Smooth muscle cell (in vitro differentiated cells): ENCODE data around the gene IGHMBP2. TPM values are rescaled to one million over a fixed set of nuclear protein-coding genes. Genes with fewer than 3 reads are reported as not detected.

ENCODE experiments used
- DNase-seq: peaks from one replicate; lab custom pipeline; 2025; ENCODE audit not compliant: unreplicated experiment; lab: John Stamatoyannopoulos, UW
- H2AFZ ChIP-seq: fragments of 200-600 bp; sonication (generic); 2 replicates; pipeline ENCODE4 v1.6.0; 2016; ENCODE audit warnings: antibody characterized with exemption, low read depth, mild to moderate bottlenecking
- H3F3A ChIP-seq: fragments of 200-600 bp; sonication (generic); 2 replicates; pipeline ENCODE4 v1.6.0; 2017; ENCODE audit warnings: antibody characterized with exemption, low read depth
- H3K27ac ChIP-seq: fragments of 200-600 bp; sonication (generic); 2 replicates; pipeline ENCODE4 v1.5.1; 2016; ENCODE audit warnings: low read depth, mild to moderate bottlenecking
- H3K27me3 ChIP-seq: fragments of 200-600 bp; sonication (generic); 2 replicates; pipeline ENCODE4 v1.6.1; 2016; ENCODE audit warnings: low read depth, mild to moderate bottlenecking
- H3K36me3 ChIP-seq: fragments of 200-600 bp; sonication (generic); 2 replicates; pipeline ENCODE4 v1.5.1; 2016; ENCODE audit warnings: low read depth
- H3K4me1 ChIP-seq: fragments of 200-600 bp; sonication (generic); 2 replicates; pipeline ENCODE4 v1.5.1; 2016; ENCODE audit warnings: low read depth
- H3K4me2 ChIP-seq: fragments of 200-600 bp; sonication (generic); 2 replicates; pipeline ENCODE4 v1.6.0; 2016; ENCODE audit warnings: mild to moderate bottlenecking
- H3K4me3 ChIP-seq: fragments of 200-600 bp; sonication (generic); 2 replicates; pipeline ENCODE4 v1.5.1; 2016; ENCODE audit warnings: mild to moderate bottlenecking
- H3K79me2 ChIP-seq: fragments of 200-600 bp; sonication (generic); 2 replicates; pipeline ENCODE4 v1.6.0; 2016; ENCODE audit warnings: low read depth, mild to moderate bottlenecking
- H3K9ac ChIP-seq: fragments of 200-600 bp; sonication (generic); 2 replicates; pipeline ENCODE4 v1.6.0; 2016; ENCODE audit warnings: low read depth
- H3K9me3 ChIP-seq: fragments of 200-600 bp; sonication (generic); replicated peaks from 2 replicates; pipeline ENCODE4 v1.5.1; 2016; ENCODE audit warnings: low read depth
- H4K20me1 ChIP-seq: fragments of 200-600 bp; sonication (generic); 2 replicates; pipeline ENCODE4 v1.6.0; 2016; ENCODE audit warnings: low read depth
- CTCF ChIP-seq: fragments of 200-600 bp; sonication (generic); IDR thresholded peaks from 2 replicates; pipeline ENCODE4 v1.5.1; 2017; ENCODE audit warnings: borderline replicate concordance, mild to moderate bottlenecking, antibody characterized with exemption; ENCODE audit not compliant: insufficient read depth, poor library complexity, severe bottlenecking
- WGBS: methylation state at CpG from one replicate; pipeline ENCODE4 v1.1.7; 2016; ENCODE audit warnings: low lambda C conversion rate; 5-methylcytosine and 5-hydroxymethylcytosine counted together
- polyA plus RNA-seq: library from polyadenylated mRNA; unstranded; fragments of >200 nt; fragmentation: Nextera tagmentation; extraction: Ambion mirVana; gene quantifications from 2 replicates; pipeline ENCODE4 v1.2.1, GENCODE V29; 2016
- total RNA-seq: library from RNA; depleted of rRNA; stranded (reverse); fragments of >200 nt; gene quantifications from 2 replicates; pipeline ENCODE4 v1.2.3, GENCODE V29; 2014

Gene IGHMBP2
- total and polyA plus RNA-seq, 2 experiments from 2014 or later = 12.1 to 13.3 TPM

- no peak overlapping the region for H3K4me3 ChIP-seq
- 96% methylated on average over 15 of the region's 15 CpGs for WGBS
- H3K36me3 ChIP-seq = no peaks in the 10 kb centered on the region
- no peak for DNase-seq
- no peaks in the 10 kb centered on the region for H3K9me3 ChIP-seq
- no peaks in the 10 kb centered on the region for H3K79me2 ChIP-seq
- no peak overlapping the region for H3K4me2 ChIP-seq
- no peaks in the 10 kb centered on the region for H3K4me1 ChIP-seq
- H2AFZ ChIP-seq = no peak overlapping the region
- H4K20me1 ChIP-seq = no peaks in the 10 kb centered on the region
- no peak overlapping the region for H3K27ac ChIP-seq
- no peak overlapping the region for H3K9ac ChIP-seq
- no peaks in the 10 kb centered on the region for H3F3A ChIP-seq
- no peak for TF ChIP-seq CTCF
- H3K27me3 ChIP-seq = no peaks in the 10 kb centered on the region
These were observed 31.4 kb downstream of the IGHMBP2 start for GRCh38 chr11:68935066-68935465.

- H3K79me2 ChIP-seq = no peaks in the 10 kb centered on the region
- H3K4me1 ChIP-seq = no peaks in the 10 kb centered on the region
- no peaks in the 10 kb centered on the region for H3K36me3 ChIP-seq
- DNase-seq = no peak
- H3K27ac ChIP-seq = no peak overlapping the region
- no peak overlapping the region for H3K4me2 ChIP-seq
- WGBS = 98% methylated on average over 28 of the region's 29 CpGs
- H3K9ac ChIP-seq = no peak overlapping the region
- no peak overlapping the region for H3K4me3 ChIP-seq
- H3K9me3 ChIP-seq = no peaks in the 10 kb centered on the region
- no peaks in the 10 kb centered on the region for H4K20me1 ChIP-seq
- no peaks in the 10 kb centered on the region for H3F3A ChIP-seq
- H3K27me3 ChIP-seq = no peaks in the 10 kb centered on the region
- no peak for TF ChIP-seq CTCF
- no peak overlapping the region for H2AFZ ChIP-seq
These were observed 32.0 kb downstream of the IGHMBP2 start for GRCh38 chr11:68935516-68936357.

- no peak for DNase-seq
- Histone ChIP-seq H3K79me2 (no peaks in the 10 kb centered on the region), H3K4me2 (no peak overlapping the region), H3K27me3 (no peaks in the 10 kb centered on the region), H3K27ac (no peak overlapping the region), H3K36me3 (no peaks in the 10 kb centered on the region), H3K4me1 (no peaks in the 10 kb centered on the region), H4K20me1 (no peaks in the 10 kb centered on the region), H3K4me3 (no peak overlapping the region), H3F3A (no peaks in the 10 kb centered on the region), H3K9me3 (no peaks in the 10 kb centered on the region), H2AFZ (no peak overlapping the region), H3K9ac (no peak overlapping the region)
- TF ChIP-seq CTCF = no peak
- WGBS = 95% methylated on average over 10 of the region's 10 CpGs
These were observed 32.6 kb downstream of the IGHMBP2 start for GRCh38 chr11:68936358-68936636.
